ENCODE measurements around the gene SYT11. TPM values are rescaled to one million over a fixed set of nuclear protein-coding genes. Genes with fewer than 3 reads are reported as not detected.

Gene SYT11
- total RNA-seq, 1 experiment from 2014 or later = 12.8 TPM

Other genes starting within 250 kb of the SYT11 start
- 26.5 and 47.1 TPM in 2 replicates for gene MSTO1, start 249.3 kb upstream of the SYT11 start, total RNA-seq (2014; rRNA removed; shearing (Covaris generic))
- 23.9 and 27.5 TPM in 2 replicates for gene YY1AP1, start 170.8 kb upstream of the SYT11 start, total RNA-seq (2014; rRNA removed; shearing (Covaris generic))
- gene DAP3, start 170.5 kb upstream of the SYT11 start, total RNA-seq (2014; rRNA removed; shearing (Covaris generic)) = 96.4 and 103 TPM in 2 replicates
- 16.0 and 22.5 TPM in 2 replicates for gene GON4L, start 2.4 kb upstream of the SYT11 start, total RNA-seq (2014; rRNA removed; shearing (Covaris generic))
- gene RIT1, start 51.8 kb downstream of the SYT11 start, total RNA-seq (2014; rRNA removed; shearing (Covaris generic)) = 22.4 and 26.6 TPM in 2 replicates
- gene KHDC4, start 74.8 kb downstream of the SYT11 start, total RNA-seq (2014; rRNA removed; shearing (Covaris generic)) = 45.8 and 58.2 TPM in 2 replicates
- gene RXFP4, start 82.1 kb downstream of the SYT11 start, total RNA-seq (2014; rRNA removed; shearing (Covaris generic)) = not detected in 2 replicates
- 66.0 and 67.8 TPM in 2 replicates for gene ARHGEF2, start 119.0 kb downstream of the SYT11 start, total RNA-seq (2014; rRNA removed; shearing (Covaris generic))
- gene SSR2, start 161.4 kb downstream of the SYT11 start, total RNA-seq (2014; rRNA removed; shearing (Covaris generic)) = 657 and 799 TPM in 2 replicates
- gene UBQLN4, start 194.2 kb downstream of the SYT11 start, total RNA-seq (2014; rRNA removed; shearing (Covaris generic)) = 22.7 and 28.5 TPM in 2 replicates
- gene LAMTOR2, start 195.2 kb downstream of the SYT11 start, total RNA-seq (2014; rRNA removed; shearing (Covaris generic)) = 29.8 and 53.9 TPM in 2 replicates
- gene RAB25, start 201.6 kb downstream of the SYT11 start, total RNA-seq (2014; rRNA removed; shearing (Covaris generic)) = not detected in 2 replicates
- gene MEX3A, start 222.9 kb downstream of the SYT11 start, total RNA-seq (2014; rRNA removed; shearing (Covaris generic)) = 5.3 and 12.8 TPM in 2 replicates

All from Daoy (cell line).